Endothelial cell (in vitro differentiated cells): ENCODE data around the gene TANGO2. TPM values are rescaled to one million over a fixed set of nuclear protein-coding genes. Genes with fewer than 3 reads are reported as not detected.

Source experiments
- DNase-seq: peaks from one replicate; pipeline ENCODE4 v3.0.0; 2021; ENCODE audit warnings: low spot score
- H3K27ac Mint-ChIP-seq: one replicate; pipeline ENCODE4 v1.8.0; 2021; ENCODE audit warnings: mixed read lengths, inconsistent platforms; ENCODE audit not compliant: unreplicated experiment
- H3K27me3 Mint-ChIP-seq: one replicate; pipeline ENCODE4 v1.8.0; 2021; ENCODE audit warnings: mild to moderate bottlenecking, moderate library complexity, mixed read lengths, inconsistent platforms; ENCODE audit not compliant: unreplicated experiment
- H3K36me3 Mint-ChIP-seq: one replicate; pipeline ENCODE4 v1.8.0; 2021; ENCODE audit warnings: mild to moderate bottlenecking, low read depth, mixed read lengths, inconsistent platforms; ENCODE audit not compliant: unreplicated experiment
- H3K4me1 Mint-ChIP-seq: one replicate; pipeline ENCODE4 v1.8.0; 2021; ENCODE audit warnings: mild to moderate bottlenecking, mixed read lengths, inconsistent platforms; ENCODE audit not compliant: unreplicated experiment
- H3K4me3 Mint-ChIP-seq: one replicate; pipeline ENCODE4 v1.8.0; 2021; ENCODE audit warnings: mild to moderate bottlenecking, mixed read lengths, inconsistent platforms; ENCODE audit not compliant: unreplicated experiment
- H3K9me3 Mint-ChIP-seq: one replicate; pipeline ENCODE4 v1.8.0; 2021; ENCODE audit warnings: mixed read lengths, inconsistent platforms; ENCODE audit not compliant: unreplicated experiment
- CTCF ChIP-seq: fragments of 200-600 bp; sonication (generic); IDR thresholded peaks from one replicate; pipeline ENCODE4 v1.5.0; 2021; ENCODE audit warnings: antibody characterized with exemption; ENCODE audit not compliant: unreplicated experiment
- total RNA-seq: library from RNA; stranded (reverse); fragmentation: NEBNext Ultra II Directional; extraction: Animal tissue kit (Norgen Biotek cat#: 25700); gene quantifications from one replicate; pipeline ENCODE4 v1.2.1, GENCODE V29; 2021; ENCODE audit not compliant: unreplicated experiment

TANGO2 gene
- total RNA-seq, 1 donor from 2014 or later = 15.3 TPM

- peak; percentile 36 for TF ChIP-seq CTCF
- Mint-ChIP-seq H3K27ac (peak overlapping the region; percentile 73), H3K4me1 (peaks cover 32% of the 10 kb centered on the region), H3K36me3 (peaks cover 49% of the 10 kb centered on the region), H3K4me3 (no peak overlapping the region), H3K27me3 (peaks cover 17% of the 10 kb centered on the region), H3K9me3 (no peaks in the 10 kb centered on the region)
- peak; percentile 52 for DNase-seq
Measured at GRCh38 chr22:20084547-20085413, 63.9 kb downstream of the TANGO2 start.

GRCh38 chr22:20085651-20086050 lies 64.7 kb downstream of the TANGO2 start:
- Mint-ChIP-seq H3K36me3 (peaks cover 55% of the 10 kb centered on the region), H3K27ac (no peak overlapping the region), H3K4me1 (peaks cover 32% of the 10 kb centered on the region)

GRCh38 chr22:20086101-20086599 lies 65.2 kb downstream of the TANGO2 start:
- DNase-seq = no peak
- H3K27me3 Mint-ChIP-seq = peaks cover 17% of the 10 kb centered on the region
- no peak for TF ChIP-seq CTCF
- peaks cover 60% of the 10 kb centered on the region for H3K36me3 Mint-ChIP-seq
- no peaks in the 10 kb centered on the region for H3K9me3 Mint-ChIP-seq
- H3K4me3 Mint-ChIP-seq = peak overlapping the region; percentile 70
- H3K27ac Mint-ChIP-seq = peak overlapping the region; percentile 72
- peaks cover 32% of the 10 kb centered on the region for H3K4me1 Mint-ChIP-seq

More at GRCh38 chr22:20085651-20086050, 64.7 kb downstream of the TANGO2 start:
- Mint-ChIP-seq H3K9me3 (no peaks in the 10 kb centered on the region), H3K27me3 (peaks cover 17% of the 10 kb centered on the region), H3K4me3 (no peak overlapping the region)
- no peak for DNase-seq
- TF ChIP-seq CTCF = no peak

- TF ChIP-seq CTCF = no peak
- Mint-ChIP-seq H3K4me1 (peaks cover 28% of the 10 kb centered on the region), H3K27me3 (peaks cover 11% of the 10 kb centered on the region), H3K4me3 (peak overlapping the region; percentile 70), H3K27ac (peak overlapping the region; percentile 77), H3K36me3 (peaks cover 62% of the 10 kb centered on the region), H3K9me3 (no peaks in the 10 kb centered on the region)
- DNase-seq = no peak
Measured at GRCh38 chr22:20086763-20087162, 65.9 kb downstream of the TANGO2 start.
